ENCODE data around the gene CHCHD10. TPM values are rescaled to one million over a fixed set of nuclear protein-coding genes. Genes with fewer than 3 reads are reported as not detected.
A peak's percentile ranks its signal among the peaks of the same experiment; 100 is the strongest.

The CHCHD10 gene
- total RNA-seq, 4 donors from 2014 or later, result 22.9 to 97.7 (median 44.6) TPM

GRCh38 chr22:23752750-23753149, 15.0 kb downstream of the CHCHD10 start:
- Histone ChIP-seq H3K36me3 (no peaks in the 10 kb centered on the region), H3K4me1 (peaks cover 10 to 26% (median 22%) of the 10 kb centered on the region in 4 donors), H3K27me3 (no peaks in the 10 kb centered on the region), H3K9me3 (no peaks in the 10 kb centered on the region), H3K4me3 (no peak overlapping the region), H3K27ac (replicated peaks in 1 of 4) (no peak overlapping the region)
- no peak for DNase-seq (ENCODE audit: extremely low spot score)
- WGBS, result 96% methylated on average over 16 of the region's 16 CpGs
- no peak for TF ChIP-seq EP300 (IDR thresholded peaks at IDR 0.05)
- TF ChIP-seq CTCF (IDR thresholded peaks at IDR 0.05), result no peak
- TF ChIP-seq POLR2AphosphoS5 (IDR thresholded peaks at IDR 0.05), result no peak
- TF ChIP-seq POLR2A (IDR thresholded peaks at IDR 0.05; ENCODE audit: low read depth), result no peak
- intact Hi-C loops (cut with DNase I), result loop anchor here (5.0 kb wide), 1 partner anchor 35 kb away; no protein-coding TSS in a partner anchor

- 93% methylated on average over 9 of the region's 9 CpGs for WGBS
- H3K9me3 ChIP-seq, result no peaks in the 10 kb centered on the region
- intact Hi-C loops (cut with DNase I), result loop anchor here (5.0 kb wide), 1 partner anchor 35 kb away; no protein-coding TSS in a partner anchor
- no peaks in the 10 kb centered on the region for H3K27me3 ChIP-seq
- no peak for TF ChIP-seq EP300 (IDR thresholded peaks at IDR 0.05)
- DNase-seq (ENCODE audit: extremely low spot score), result no peak
- H3K27ac ChIP-seq (replicated peaks in 1 of 4), result no peak overlapping the region
- peaks cover 10 to 26% (median 22%) of the 10 kb centered on the region in 4 donors for H3K4me1 ChIP-seq
- H3K36me3 ChIP-seq, result no peaks in the 10 kb centered on the region
- peak overlapping the region in 2 of 4 donors; percentile 61 to 90 for H3K4me3 ChIP-seq
Observed at GRCh38 chr22:23752090-23752691, 15.6 kb downstream of the CHCHD10 start.

GRCh38 chr22:23751441-23751996, 16.3 kb downstream of the CHCHD10 start:
- Histone ChIP-seq H3K27me3 (no peaks in the 10 kb centered on the region), H3K4me3 (peak overlapping the region; percentile 61 to 90 (median 86)), H3K9me3 (no peaks in the 10 kb centered on the region), H3K36me3 (no peaks in the 10 kb centered on the region), H3K27ac (replicated peaks in 1 of 4) (peak overlapping the region; percentile 88 to 92 (median 92)), H3K4me1 (peaks cover 10 to 26% (median 22%) of the 10 kb centered on the region in 4 donors)
- 22% methylated on average over 19 of the region's 22 CpGs for WGBS
- no peak for DNase-seq (ENCODE audit: extremely low spot score)
- no peak for TF ChIP-seq POLR2AphosphoS5 (IDR thresholded peaks at IDR 0.05)
- TF ChIP-seq CTCF (IDR thresholded peaks at IDR 0.05), result no peak
- no peak for TF ChIP-seq EP300 (IDR thresholded peaks at IDR 0.05)
- no peak for TF ChIP-seq POLR2A (IDR thresholded peaks at IDR 0.05; ENCODE audit: low read depth)
- intact Hi-C loops (cut with DNase I), result loop anchor here (5.0 kb wide), 1 partner anchor 34 kb away; no protein-coding TSS in a partner anchor

- Histone ChIP-seq H3K4me3 (peak within 1 kb of the TSS; percentile 61 to 90 (median 86)), H3K9me3 (no peaks in the 10 kb centered on the region), H3K36me3 (no peaks in the 10 kb centered on the region), H3K4me1 (peaks cover 10 to 26% (median 22%) of the 10 kb centered on the region in 4 donors), H3K27ac (replicated peaks in 1 of 4) (peak within 1 kb of the TSS; percentile 88 to 92 (median 92)), H3K27me3 (no peaks in the 10 kb centered on the region)
- intact Hi-C loops (cut with DNase I), result loop anchor here (5.0 kb wide), 1 partner anchor 34 kb away; no protein-coding TSS in a partner anchor
- TF ChIP-seq POLR2A (IDR thresholded peaks at IDR 0.05; ENCODE audit: low read depth), result peak; percentile 48
- no peak for TF ChIP-seq EP300 (IDR thresholded peaks at IDR 0.05)
- peak in 1 of 3 experiments; percentile 26 for TF ChIP-seq CTCF (IDR thresholded peaks at IDR 0.05)
- TF ChIP-seq POLR2AphosphoS5 (IDR thresholded peaks at IDR 0.05), result peak; percentile 71 to 85
- WGBS, result under 1% methylated on average over 32 of the region's 78 CpGs
- no peak for DNase-seq (ENCODE audit: extremely low spot score)
Observed at GRCh38 chr22:23750714-23751440, 16.9 kb downstream of the CHCHD10 start, which contains the start of gene ZNF70. TSS of gene ZNF70 (minus strand) at chr22:23751112. CDS start at chr22:23745140, 5,972 bp downstream.

GRCh38 chr22:23750367-23750713, 17.4 kb downstream of the CHCHD10 start:
- H3K4me3 ChIP-seq, result peak overlapping the region; percentile 61 to 90 (median 86)
- H3K27me3 ChIP-seq, result no peaks in the 10 kb centered on the region
- H3K9me3 ChIP-seq, result no peaks in the 10 kb centered on the region
- peaks cover 0 to 4% (median under 1%) of the 10 kb centered on the region in 4 donors for H3K36me3 ChIP-seq
- 38% methylated on average over 5 of the region's 5 CpGs for WGBS
- peaks cover 10 to 26% (median 22%) of the 10 kb centered on the region in 4 donors for H3K4me1 ChIP-seq
- TF ChIP-seq POLR2A (IDR thresholded peaks at IDR 0.05; ENCODE audit: low read depth), result no peak
- TF ChIP-seq EP300 (IDR thresholded peaks at IDR 0.05), result no peak
- TF ChIP-seq POLR2AphosphoS5 (IDR thresholded peaks at IDR 0.05), result no peak
- no peak for TF ChIP-seq CTCF (IDR thresholded peaks at IDR 0.05)
- no peak for DNase-seq (ENCODE audit: extremely low spot score)
- intact Hi-C loops (cut with DNase I), result loop anchor here (5.0 kb wide), 1 partner anchor 33 kb away; no protein-coding TSS in a partner anchor
- peak overlapping the region; percentile 88 to 92 (median 92) for H3K27ac ChIP-seq (replicated peaks in 1 of 4)
